ENCODE results near the gene MSH3.
"Not testable (repeated sequence)": the region's sequence is repeated elsewhere in the genome, so short reads cannot be mapped to it uniquely, and the experiment has no call there.

MSH3 gene

DNA sequence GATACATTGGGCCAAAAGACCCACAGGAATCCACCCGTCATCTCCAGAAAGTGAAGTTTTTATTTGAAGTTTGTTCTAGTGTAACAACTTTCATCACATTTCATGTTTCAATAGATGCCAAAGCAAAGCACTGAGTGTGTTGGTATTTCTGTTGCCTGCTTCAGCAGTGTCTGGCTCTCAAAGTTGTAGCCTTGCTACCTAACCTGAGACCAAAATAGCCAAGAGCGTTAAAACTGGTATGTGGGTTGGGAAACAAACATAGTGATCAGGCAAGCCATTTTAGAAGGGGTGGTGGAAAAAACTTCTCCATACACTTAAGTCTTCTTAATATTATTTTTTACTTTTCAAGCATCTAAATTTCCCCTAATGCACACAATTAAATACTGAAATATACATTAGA lies 150.6 kb downstream of the MSH3 start:
- TF ChIP-seq, protein P1, sequence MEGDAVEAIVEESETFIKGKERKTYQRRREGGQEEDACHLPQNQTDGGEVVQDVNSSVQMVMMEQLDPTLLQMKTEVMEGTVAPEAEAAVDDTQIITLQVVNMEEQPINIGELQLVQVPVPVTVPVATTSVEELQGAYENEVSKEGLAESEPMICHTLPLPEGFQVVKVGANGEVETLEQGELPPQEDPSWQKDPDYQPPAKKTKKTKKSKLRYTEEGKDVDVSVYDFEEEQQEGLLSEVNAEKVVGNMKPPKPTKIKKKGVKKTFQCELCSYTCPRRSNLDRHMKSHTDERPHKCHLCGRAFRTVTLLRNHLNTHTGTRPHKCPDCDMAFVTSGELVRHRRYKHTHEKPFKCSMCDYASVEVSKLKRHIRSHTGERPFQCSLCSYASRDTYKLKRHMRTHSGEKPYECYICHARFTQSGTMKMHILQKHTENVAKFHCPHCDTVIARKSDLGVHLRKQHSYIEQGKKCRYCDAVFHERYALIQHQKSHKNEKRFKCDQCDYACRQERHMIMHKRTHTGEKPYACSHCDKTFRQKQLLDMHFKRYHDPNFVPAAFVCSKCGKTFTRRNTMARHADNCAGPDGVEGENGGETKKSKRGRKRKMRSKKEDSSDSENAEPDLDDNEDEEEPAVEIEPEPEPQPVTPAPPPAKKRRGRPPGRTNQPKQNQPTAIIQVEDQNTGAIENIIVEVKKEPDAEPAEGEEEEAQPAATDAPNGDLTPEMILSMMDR (IDR thresholded peaks at IDR 0.05; ENCODE audit: low read depth, low read length), result no peak
- in situ Hi-C loops (cut with HindIII; ENCODE audit: low sequenced_read_pairs), result no loop called here
- DNase-seq (ENCODE audit: low read depth, low spot score), result no peak
- H3K4me3 ChIP-seq (ENCODE audit: low read depth, low read length), result no peak overlapping the region

DNA sequence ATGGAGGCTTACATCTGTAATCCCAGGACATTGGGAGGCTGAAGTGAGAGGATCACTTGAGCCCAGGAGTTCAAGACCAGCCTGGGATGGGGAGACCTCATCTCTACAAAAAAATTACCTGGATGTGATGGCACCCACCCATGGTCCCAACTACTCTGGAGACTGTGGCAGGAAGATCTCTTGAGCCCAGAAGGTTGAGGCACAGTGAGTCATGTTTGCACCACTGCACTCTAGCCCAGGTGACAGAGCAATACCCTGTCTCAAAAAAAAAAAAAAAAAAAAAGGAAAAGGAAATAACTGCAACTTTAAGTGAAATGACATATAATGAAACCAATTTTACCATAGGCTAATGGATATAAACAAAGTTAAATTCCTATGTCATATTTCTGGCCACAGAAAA lies 152.5 kb downstream of the MSH3 start:
- no peak for DNase-seq (ENCODE audit: low read depth, low spot score)
- in situ Hi-C loops (cut with HindIII; ENCODE audit: low sequenced_read_pairs), result no loop called here
- TF ChIP-seq, protein P1 (IDR thresholded peaks at IDR 0.05; ENCODE audit: low read depth, low read length), result no peak
- no peak overlapping the region for H3K4me3 ChIP-seq (ENCODE audit: low read depth, low read length)

DNA sequence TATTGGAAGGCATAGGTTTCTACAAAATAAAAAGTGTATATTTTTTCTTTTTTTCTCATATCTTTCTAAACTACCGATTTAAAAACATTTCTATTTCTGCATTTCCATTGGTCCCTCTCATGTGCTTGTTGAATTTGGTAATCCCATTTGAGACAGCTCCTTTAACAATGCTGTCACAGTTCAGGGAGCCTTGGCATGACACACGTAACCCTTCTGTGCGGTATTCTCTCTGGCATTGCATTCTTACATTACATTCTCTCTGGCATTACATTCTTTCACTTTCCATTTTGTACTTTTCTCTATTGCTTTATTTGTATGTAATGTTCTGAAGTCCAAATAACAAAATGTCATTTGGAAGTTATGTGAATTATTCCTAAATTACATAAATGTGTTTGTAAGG lies 155.0 kb downstream of the MSH3 start:
- TF ChIP-seq, protein P1 (IDR thresholded peaks at IDR 0.05; ENCODE audit: low read depth, low read length), result no peak

DNA sequence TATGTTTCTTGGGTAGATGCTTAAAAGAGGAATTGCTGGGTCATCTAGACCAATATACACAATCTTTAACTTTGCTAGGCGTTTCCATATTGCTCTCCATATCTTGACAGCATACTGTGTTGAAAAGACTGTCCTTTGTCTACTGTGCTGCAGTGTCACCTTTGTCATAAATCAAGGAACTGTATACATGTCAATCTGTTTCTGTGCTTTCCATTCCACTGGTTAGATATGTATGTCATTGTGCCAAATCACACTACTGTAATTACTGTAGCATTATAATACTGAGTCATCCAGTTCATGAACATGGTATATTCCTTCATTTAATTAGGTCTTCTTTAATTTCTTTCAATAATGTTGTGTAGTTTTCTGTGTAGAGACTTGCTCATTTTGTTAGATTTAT lies 156.0 kb downstream of the MSH3 start:
- no peak overlapping the region for H3K4me3 ChIP-seq (ENCODE audit: low read depth, low read length)
- in situ Hi-C loops (cut with HindIII; ENCODE audit: low sequenced_read_pairs), result no loop called here
- DNase-seq (ENCODE audit: low read depth, low spot score), result no peak
- TF ChIP-seq, protein P1 (IDR thresholded peaks at IDR 0.05; ENCODE audit: low read depth, low read length), result no peak

More for the DNA sequence above, 155.0 kb downstream of the MSH3 start:
- no peak for DNase-seq (ENCODE audit: low read depth, low spot score)
- in situ Hi-C loops (cut with HindIII; ENCODE audit: low sequenced_read_pairs), result no loop called here
- no peak overlapping the region for H3K4me3 ChIP-seq (ENCODE audit: low read depth, low read length)

DNA sequence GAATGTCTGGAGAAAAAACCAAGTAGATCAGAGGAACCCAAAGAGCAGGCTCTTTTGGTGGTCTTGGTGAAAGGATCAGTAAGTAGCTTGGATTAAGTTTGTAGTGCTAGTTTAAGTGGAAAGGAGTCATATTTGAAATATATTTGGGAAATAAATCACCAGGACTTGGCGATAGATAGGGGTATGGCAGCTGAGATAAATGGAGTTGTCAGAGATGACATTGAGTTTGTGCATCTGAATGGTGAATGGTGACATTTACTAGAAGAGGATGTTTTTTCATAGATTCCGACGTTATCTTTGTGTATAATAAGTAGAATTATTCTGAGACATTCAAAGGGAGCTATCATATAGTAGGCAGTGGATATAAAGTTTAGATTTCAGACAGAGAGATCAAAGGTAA lies 162.1 kb downstream of the MSH3 start:
- in situ Hi-C loops (cut with HindIII; ENCODE audit: low sequenced_read_pairs), result no loop called here
- TF ChIP-seq, protein P1 (IDR thresholded peaks at IDR 0.05; ENCODE audit: low read depth, low read length), result no peak
- no peak for DNase-seq (ENCODE audit: low read depth, low spot score)
- H3K4me3 ChIP-seq (ENCODE audit: low read depth, low read length), result no peak overlapping the region

DNA sequence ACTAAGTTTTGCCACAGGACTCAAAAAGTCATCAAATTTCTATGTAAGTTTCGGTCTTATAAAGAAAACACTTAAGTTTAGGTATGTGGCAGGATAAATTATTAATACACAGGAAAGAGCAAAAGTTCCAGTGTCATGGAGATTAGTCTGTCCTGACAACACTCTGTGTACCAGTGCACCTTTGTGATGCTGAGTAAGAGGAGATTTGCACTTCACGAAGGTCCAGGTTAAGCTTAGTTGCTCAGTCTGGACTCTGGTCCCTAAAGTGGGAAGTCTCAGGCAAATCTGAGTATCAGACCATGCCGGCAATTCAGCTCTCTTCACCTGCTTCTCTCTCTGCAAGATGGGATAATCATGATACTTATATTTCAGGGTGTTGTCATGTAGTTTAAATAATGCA lies 166.2 kb downstream of the MSH3 start:
- no peak for DNase-seq (ENCODE audit: low read depth, low spot score)
- TF ChIP-seq, protein P1 (IDR thresholded peaks at IDR 0.05; ENCODE audit: low read depth, low read length), result no peak
- no peak overlapping the region for H3K4me3 ChIP-seq (ENCODE audit: low read depth, low read length)
- in situ Hi-C loops (cut with HindIII; ENCODE audit: low sequenced_read_pairs), result no loop called here

DNA sequence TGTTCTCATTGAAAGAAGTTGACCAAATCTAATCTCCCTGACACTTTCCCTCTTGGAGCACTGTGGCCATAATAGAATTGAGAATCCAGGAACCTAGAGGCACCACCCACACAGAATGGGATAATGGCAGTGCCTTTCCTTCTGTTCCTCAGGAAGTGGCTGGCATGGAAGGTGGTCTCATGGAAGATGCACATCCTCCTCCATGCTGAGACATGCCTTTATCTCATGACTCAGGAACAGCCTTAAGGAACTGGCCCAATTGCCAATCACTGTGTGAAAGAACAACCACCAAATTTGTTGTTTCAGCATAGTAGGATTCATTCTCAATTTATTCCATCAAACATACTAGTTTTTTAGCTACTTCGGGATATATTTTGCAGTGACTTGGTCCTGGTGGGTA lies 168.2 kb downstream of the MSH3 start:
- TF ChIP-seq, protein P1 (IDR thresholded peaks at IDR 0.05; ENCODE audit: low read depth, low read length), result no peak
- no peak for DNase-seq (ENCODE audit: low read depth, low spot score)
- in situ Hi-C loops (cut with HindIII; ENCODE audit: low sequenced_read_pairs), result no loop called here

DNA sequence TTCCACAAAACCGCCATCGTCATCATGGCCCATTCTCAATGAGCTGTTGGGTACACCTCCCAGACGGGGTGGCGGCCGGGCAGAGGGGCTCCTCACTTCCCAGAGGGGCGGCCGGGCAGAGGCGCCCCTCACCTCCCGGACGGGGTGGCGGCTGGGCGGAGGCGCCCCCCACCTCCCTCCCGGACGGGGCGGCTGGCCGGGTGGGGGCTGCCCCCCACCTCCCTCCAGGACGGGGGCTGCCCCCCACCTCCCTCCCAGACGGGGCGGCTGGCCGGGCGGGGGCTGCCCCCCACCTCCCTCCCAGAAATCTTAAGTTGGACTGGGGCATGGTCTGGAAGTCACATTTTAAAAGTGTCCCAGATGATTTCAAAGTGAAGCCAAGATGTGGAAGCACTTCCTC lies 169.7 kb downstream of the MSH3 start:
- H3K4me3 ChIP-seq (ENCODE audit: low read depth, low read length); DNase-seq (ENCODE audit: low read depth, low spot score); in situ Hi-C loops (cut with HindIII; ENCODE audit: low sequenced_read_pairs): not testable (repeated sequence)

More for the DNA sequence above, 168.2 kb downstream of the MSH3 start:
- no peak overlapping the region for H3K4me3 ChIP-seq (ENCODE audit: low read depth, low read length)
